HL-60 (cell line): ENCODE measurements around the gene ADGRL3.

Experiments used
- DNase-seq, 2 experiments: peaks; one replicate each; pipeline ENCODE4 v3.0.0-alpha.2; 2010 to 2020; ENCODE audit warnings: low read depth in 1 of 2, low spot score in 1 of 2
- H3K27ac ChIP-seq: fragments of 250-450 bp; sonication (Bioruptor Pico); replicated peaks from 2 replicates; pipeline ENCODE4 v1.5.1; 2020; ENCODE audit warnings: mild to moderate bottlenecking, moderate library complexity
- H3K27me3 ChIP-seq: fragments of 250-450 bp; sonication (Bioruptor Pico); 2 replicates; pipeline ENCODE4 v1.5.1; 2021; ENCODE audit warnings: mild to moderate bottlenecking, moderate library complexity; ENCODE audit not compliant: insufficient read depth, poor library complexity, severe bottlenecking
- H3K4me3 ChIP-seq: replicated peaks from 2 replicates; pipeline ENCODE4 v1.5.1; 2011; ENCODE audit warnings: mild to moderate bottlenecking, control low read depth, low read length; ENCODE audit not compliant: insufficient read depth
- CTCF ChIP-seq: IDR thresholded peaks from one replicate; pipeline ENCODE4 v1.5.1; 2011; ENCODE audit warnings: low read length, control low read depth, inconsistent platforms; ENCODE audit not compliant: insufficient read depth
- GABPA ChIP-seq: IDR thresholded peaks from 2 replicates; pipeline ENCODE4 v1.6.1; 2012; ENCODE audit warnings: low read depth
- POLR2AphosphoS5 ChIP-seq: IDR thresholded peaks from 2 replicates; pipeline ENCODE4 v1.6.1; 2012; ENCODE audit warnings: low read depth
- REST ChIP-seq: IDR thresholded peaks from 2 replicates; pipeline ENCODE4 v1.6.1; 2012; ENCODE audit warnings: low read depth; ENCODE audit not compliant: insufficient replicate concordance
- SPI1 ChIP-seq: IDR thresholded peaks from 2 replicates; pipeline ENCODE4 v1.6.1; 2012; ENCODE audit warnings: low read depth, mild to moderate bottlenecking, borderline replicate concordance

ADGRL3 gene

GRCh38 chr4:61376301-61376700 is 176.2 kb downstream of the ADGRL3 start:
- DNase-seq: no peak
- H3K4me3 ChIP-seq: no peak overlapping the region
- no peaks in the 10 kb centered on the region for H3K27me3 ChIP-seq
- TF ChIP-seq CTCF (no peak), REST (no peak), SPI1 (no peak), POLR2AphosphoS5 (no peak), GABPA (no peak)
- no peak overlapping the region for H3K27ac ChIP-seq

- Histone ChIP-seq H3K27me3 (no peaks in the 10 kb centered on the region), H3K4me3 (no peak overlapping the region)
- DNase-seq: no peak
Observed at GRCh38 chr4:61379406-61379805, 179.3 kb downstream of the ADGRL3 start.

GRCh38 chr4:61380865-61381264 is 180.7 kb downstream of the ADGRL3 start:
- no peak overlapping the region for H3K4me3 ChIP-seq
- no peak overlapping the region for H3K27ac ChIP-seq
- DNase-seq: no peak

More at GRCh38 chr4:61379406-61379805, 179.3 kb downstream of the ADGRL3 start:
- no peak overlapping the region for H3K27ac ChIP-seq
- TF ChIP-seq CTCF (no peak), GABPA (no peak), REST (no peak), SPI1 (no peak), POLR2AphosphoS5 (no peak)

More at GRCh38 chr4:61380865-61381264, 180.7 kb downstream of the ADGRL3 start:
- no peaks in the 10 kb centered on the region for H3K27me3 ChIP-seq
- no peak for TF ChIP-seq SPI1
- TF ChIP-seq CTCF: no peak
- TF ChIP-seq REST: no peak
- no peak for TF ChIP-seq POLR2AphosphoS5
- no peak for TF ChIP-seq GABPA
